ENCODE results near the gene PAQR8. TPM values are rescaled to one million over a fixed set of nuclear protein-coding genes. Genes with fewer than 3 reads are reported as not detected.

The PAQR8 gene
- total and polyA plus RNA-seq, 2 donors (not counting 1 experiment from before 2014, with no cell fraction given), result 2.6 to 6.1 TPM

- no peak for DNase-seq (ENCODE audit: low read depth in 2 of 2)
- Histone ChIP-seq H3K79me2 (ENCODE audit: control insufficient read depth, insufficient read depth, low read length) (no peaks in the 10 kb centered on the region), H3K4me1 (ENCODE audit: control insufficient read depth, extremely low read depth, insufficient read depth, low read length) (no peaks in the 10 kb centered on the region), H4K20me1 (ENCODE audit: control insufficient read depth, extremely low read depth, insufficient read depth, low read length) (no peaks in the 10 kb centered on the region), H2AFZ (ENCODE audit: low read length) (no peak overlapping the region), H3K36me3 (ENCODE audit: control insufficient read depth, insufficient read depth, low read length) (no peaks in the 10 kb centered on the region), H3K9ac (ENCODE audit: insufficient read depth, low read length) (no peak overlapping the region), H3K4me2 (ENCODE audit: extremely low read depth, insufficient read depth, low read length) (no peak overlapping the region), H3K27ac (ENCODE audit: insufficient read depth, low read length) (no peak overlapping the region), H3K4me3 (replicated peaks in 1 of 4; ENCODE audit: control extremely low read depth in 1 of 4, insufficient read depth in 1 of 4, low read depth in 3 of 4, low read length in 4 of 4) (no peak overlapping the region), H3K9me3 (ENCODE audit: control insufficient read depth, insufficient read depth, low read depth, low read length) (no peaks in the 10 kb centered on the region), H3K27me3 (ENCODE audit: control insufficient read depth, insufficient read depth, low read length) (peaks cover 8% of the 10 kb centered on the region)
- TF ChIP-seq CTCF (conservative IDR thresholded peaks at IDR 0.05 in 1 of 2, IDR thresholded peaks at IDR 0.05 in 1 of 2; ENCODE audit: low read depth in 1 of 2, low read length in 2 of 2) (no peak), EZH2 (IDR thresholded peaks at IDR 0.05; ENCODE audit: low read length, missing control alignments) (no peak)
Measured at GRCh38 chr6:52328729-52329128, 33.2 kb upstream of the PAQR8 start.

- no peak overlapping the region for H3K27ac ChIP-seq (ENCODE audit: insufficient read depth, low read length)
- peaks cover 8% of the 10 kb centered on the region for H3K27me3 ChIP-seq (ENCODE audit: control insufficient read depth, insufficient read depth, low read length)
- no peaks in the 10 kb centered on the region for H3K4me1 ChIP-seq (ENCODE audit: control insufficient read depth, extremely low read depth, insufficient read depth, low read length)
- no peaks in the 10 kb centered on the region for H3K36me3 ChIP-seq (ENCODE audit: control insufficient read depth, insufficient read depth, low read length)
- H3K4me2 ChIP-seq (ENCODE audit: extremely low read depth, insufficient read depth, low read length), result no peak overlapping the region
- TF ChIP-seq EZH2 (IDR thresholded peaks at IDR 0.05; ENCODE audit: low read length, missing control alignments), result no peak
- TF ChIP-seq CTCF (conservative IDR thresholded peaks at IDR 0.05 in 1 of 2, IDR thresholded peaks at IDR 0.05 in 1 of 2; ENCODE audit: low read depth in 1 of 2, low read length in 2 of 2), result no peak
- H3K4me3 ChIP-seq (replicated peaks in 1 of 4; ENCODE audit: control extremely low read depth in 1 of 4, insufficient read depth in 1 of 4, low read depth in 3 of 4, low read length in 4 of 4), result no peak overlapping the region
- H3K9me3 ChIP-seq (ENCODE audit: control insufficient read depth, insufficient read depth, low read depth, low read length), result no peaks in the 10 kb centered on the region
- H2AFZ ChIP-seq (ENCODE audit: low read length), result no peak overlapping the region
- H3K79me2 ChIP-seq (ENCODE audit: control insufficient read depth, insufficient read depth, low read length), result no peaks in the 10 kb centered on the region
- DNase-seq (ENCODE audit: low read depth in 2 of 2), result no peak
- H3K9ac ChIP-seq (ENCODE audit: insufficient read depth, low read length), result no peak overlapping the region
- no peaks in the 10 kb centered on the region for H4K20me1 ChIP-seq (ENCODE audit: control insufficient read depth, extremely low read depth, insufficient read depth, low read length)
Measured at GRCh38 chr6:52330470-52330869, 31.5 kb upstream of the PAQR8 start.

- H3K79me2 ChIP-seq (ENCODE audit: control insufficient read depth, insufficient read depth, low read length), result no peaks in the 10 kb centered on the region
- H3K27me3 ChIP-seq (ENCODE audit: control insufficient read depth, insufficient read depth, low read length), result peaks cover 4% of the 10 kb centered on the region
- TF ChIP-seq CTCF (conservative IDR thresholded peaks at IDR 0.05 in 1 of 2, IDR thresholded peaks at IDR 0.05 in 1 of 2; ENCODE audit: low read depth in 1 of 2, low read length in 2 of 2), result no peak
- no peak for TF ChIP-seq EZH2 (IDR thresholded peaks at IDR 0.05; ENCODE audit: low read length, missing control alignments)
- no peak for DNase-seq (ENCODE audit: low read depth in 2 of 2)
- H3K36me3 ChIP-seq (ENCODE audit: control insufficient read depth, insufficient read depth, low read length), result no peaks in the 10 kb centered on the region
- no peaks in the 10 kb centered on the region for H3K4me1 ChIP-seq (ENCODE audit: control insufficient read depth, extremely low read depth, insufficient read depth, low read length)
- H3K4me2 ChIP-seq (ENCODE audit: extremely low read depth, insufficient read depth, low read length), result no peak overlapping the region
- H4K20me1 ChIP-seq (ENCODE audit: control insufficient read depth, extremely low read depth, insufficient read depth, low read length), result no peaks in the 10 kb centered on the region
- H3K9me3 ChIP-seq (ENCODE audit: control insufficient read depth, insufficient read depth, low read depth, low read length), result no peaks in the 10 kb centered on the region
- no peak overlapping the region for H3K9ac ChIP-seq (ENCODE audit: insufficient read depth, low read length)
- no peak overlapping the region for H2AFZ ChIP-seq (ENCODE audit: low read length)
- H3K4me3 ChIP-seq (replicated peaks in 1 of 4; ENCODE audit: control extremely low read depth in 1 of 4, insufficient read depth in 1 of 4, low read depth in 3 of 4, low read length in 4 of 4), result no peak overlapping the region
- no peak overlapping the region for H3K27ac ChIP-seq (ENCODE audit: insufficient read depth, low read length)
Measured at GRCh38 chr6:52331793-52332457, 30.0 kb upstream of the PAQR8 start.
